WERI-Rb-1 (cell line): Measurements from ENCODE around the gene SLC6A8.
"Not testable (repeated sequence)": the region's sequence is repeated elsewhere in the genome, so short reads cannot be mapped to it uniquely, and the experiment has no call there.

Experiments
- DNase-seq: peaks from one replicate; pipeline ENCODE4 v3.0.0-alpha.2; 2020
- H3K27ac ChIP-seq: fragments of 250-450 bp; sonication (Bioruptor Pico); 2 replicates; pipeline ENCODE4 v1.5.1; 2020; ENCODE audit warnings: mild to moderate bottlenecking, moderate library complexity
- H3K27me3 ChIP-seq: fragments of 250-450 bp; sonication (Bioruptor Pico); 2 replicates; pipeline ENCODE4 v1.5.1; 2021; ENCODE audit warnings: mild to moderate bottlenecking, low read depth, moderate library complexity; ENCODE audit not compliant: insufficient read depth, severe bottlenecking
- H3K36me3 ChIP-seq: fragments of 250-450 bp; sonication (Bioruptor Pico); 2 replicates; pipeline ENCODE4 v1.5.1; 2020; ENCODE audit warnings: mild to moderate bottlenecking, moderate library complexity
- H3K4me3 ChIP-seq: 2 replicates; pipeline ENCODE4 v1.5.1; 2011; ENCODE audit warnings: low read depth, mild to moderate bottlenecking, control low read depth, low read length
- H3K9me3 ChIP-seq: fragments of 250-450 bp; sonication (Bioruptor Pico); 2 replicates; pipeline ENCODE4 v1.5.1; 2021; ENCODE audit warnings: mild to moderate bottlenecking, moderate library complexity; ENCODE audit not compliant: severe bottlenecking
- TF ChIP-seq, protein P1 (sequence below): IDR thresholded peaks from 2 replicates; pipeline ENCODE4 v1.5.1; 2011; ENCODE audit warnings: low read depth, mild to moderate bottlenecking, control low read depth, inconsistent platforms, low read length

Gene SLC6A8

DNA sequence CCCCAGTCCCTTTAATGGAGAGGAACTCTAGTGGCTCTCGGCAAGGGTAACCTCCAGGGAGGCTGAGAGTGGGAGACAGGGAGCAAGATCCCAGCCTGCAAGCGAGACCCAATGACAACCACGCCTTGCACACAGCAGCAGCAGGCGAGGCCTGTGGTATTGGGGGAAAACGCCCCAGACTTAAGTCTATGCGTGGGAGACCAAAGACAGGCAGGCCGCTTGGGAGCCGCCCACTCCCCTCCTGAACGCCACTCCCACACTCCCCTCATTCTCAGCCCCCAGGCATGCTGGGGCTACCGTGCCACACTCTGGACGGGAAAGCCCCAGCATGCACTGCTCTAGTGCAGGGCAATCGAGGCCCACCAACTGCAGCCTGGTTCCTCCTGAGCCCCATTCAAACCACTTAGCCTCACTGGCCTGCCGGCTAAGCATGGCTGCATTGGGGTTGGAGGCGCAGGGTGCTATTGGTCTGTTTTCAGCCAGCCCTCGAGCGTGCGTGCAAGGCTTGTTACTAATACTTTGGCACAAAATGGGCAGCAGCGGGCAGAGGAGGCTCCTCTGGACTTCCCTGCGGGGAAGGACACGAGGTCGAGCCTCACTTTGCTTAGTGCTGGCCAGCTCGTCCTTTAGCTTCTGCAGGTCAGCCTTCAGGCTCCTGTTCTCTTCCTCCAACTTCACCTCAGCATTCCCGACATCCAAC, 14.8 kb downstream of the SLC6A8 start:
- H3K9me3 ChIP-seq = no peaks in the 10 kb centered on the region
- no peak for DNase-seq
- no peak overlapping the region for H3K27ac ChIP-seq
- peaks cover 26% of the 10 kb centered on the region for H3K36me3 ChIP-seq
- no peak overlapping the region for H3K4me3 ChIP-seq
- TF ChIP-seq, protein P1, sequence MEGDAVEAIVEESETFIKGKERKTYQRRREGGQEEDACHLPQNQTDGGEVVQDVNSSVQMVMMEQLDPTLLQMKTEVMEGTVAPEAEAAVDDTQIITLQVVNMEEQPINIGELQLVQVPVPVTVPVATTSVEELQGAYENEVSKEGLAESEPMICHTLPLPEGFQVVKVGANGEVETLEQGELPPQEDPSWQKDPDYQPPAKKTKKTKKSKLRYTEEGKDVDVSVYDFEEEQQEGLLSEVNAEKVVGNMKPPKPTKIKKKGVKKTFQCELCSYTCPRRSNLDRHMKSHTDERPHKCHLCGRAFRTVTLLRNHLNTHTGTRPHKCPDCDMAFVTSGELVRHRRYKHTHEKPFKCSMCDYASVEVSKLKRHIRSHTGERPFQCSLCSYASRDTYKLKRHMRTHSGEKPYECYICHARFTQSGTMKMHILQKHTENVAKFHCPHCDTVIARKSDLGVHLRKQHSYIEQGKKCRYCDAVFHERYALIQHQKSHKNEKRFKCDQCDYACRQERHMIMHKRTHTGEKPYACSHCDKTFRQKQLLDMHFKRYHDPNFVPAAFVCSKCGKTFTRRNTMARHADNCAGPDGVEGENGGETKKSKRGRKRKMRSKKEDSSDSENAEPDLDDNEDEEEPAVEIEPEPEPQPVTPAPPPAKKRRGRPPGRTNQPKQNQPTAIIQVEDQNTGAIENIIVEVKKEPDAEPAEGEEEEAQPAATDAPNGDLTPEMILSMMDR = no peak
- H3K27me3 ChIP-seq = no peaks in the 10 kb centered on the region

DNA sequence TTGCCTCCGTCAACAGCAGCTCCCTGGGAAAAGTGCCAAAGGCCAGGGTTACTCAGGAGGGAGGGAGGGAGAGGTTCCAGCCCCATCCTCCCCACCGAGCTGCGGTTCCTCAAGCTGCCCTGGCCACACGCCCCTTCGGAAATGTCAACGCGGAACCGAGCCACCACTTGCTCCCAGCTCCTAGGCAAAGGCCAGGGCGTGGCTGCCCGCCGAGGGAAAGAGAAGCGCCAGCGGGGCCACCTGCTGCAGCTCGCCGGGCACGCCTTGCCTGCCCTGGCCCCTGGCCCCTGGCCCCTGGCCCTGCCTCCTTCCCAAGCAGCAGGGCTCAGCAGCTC, 15.3 kb downstream of the SLC6A8 start:
- Histone ChIP-seq H3K9me3 (no peaks in the 10 kb centered on the region), H3K27ac (no peak overlapping the region), H3K27me3 (no peaks in the 10 kb centered on the region), H3K4me3 (no peak overlapping the region), H3K36me3 (peaks cover 29% of the 10 kb centered on the region)
- TF ChIP-seq, protein P1 = no peak
- no peak for DNase-seq

DNA sequence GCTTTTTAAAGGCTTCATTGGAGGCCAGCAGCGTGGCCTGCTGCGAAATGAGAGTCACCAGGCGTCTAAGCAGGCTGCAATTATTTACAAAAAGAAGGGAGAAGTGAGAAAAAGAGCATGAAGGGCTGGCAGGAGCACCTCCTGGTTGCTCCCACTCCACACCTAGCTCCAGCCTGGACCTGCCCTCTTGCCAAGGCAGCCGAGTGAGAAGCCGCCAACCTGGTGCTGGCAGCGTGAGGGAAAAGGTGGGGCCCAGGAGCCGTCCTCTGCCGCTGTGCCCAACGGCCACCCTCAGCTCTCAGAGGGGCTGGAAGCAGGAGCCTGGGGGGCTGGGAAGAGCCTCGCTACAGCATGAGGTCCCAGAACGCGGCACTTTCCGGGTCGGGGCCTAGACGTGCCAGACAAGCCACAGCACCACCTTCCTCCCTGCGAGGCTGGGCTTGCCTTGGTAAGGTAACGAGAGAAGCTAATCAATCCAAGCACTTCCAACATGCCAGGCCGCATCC, 16.3 kb downstream of the SLC6A8 start:
- DNase-seq = no peak
- Histone ChIP-seq H3K36me3 (peaks cover 29% of the 10 kb centered on the region), H3K27ac (no peak overlapping the region), H3K9me3 (no peaks in the 10 kb centered on the region), H3K4me3 (no peak overlapping the region), H3K27me3 (no peaks in the 10 kb centered on the region)
- TF ChIP-seq, protein P1 = no peak

DNA sequence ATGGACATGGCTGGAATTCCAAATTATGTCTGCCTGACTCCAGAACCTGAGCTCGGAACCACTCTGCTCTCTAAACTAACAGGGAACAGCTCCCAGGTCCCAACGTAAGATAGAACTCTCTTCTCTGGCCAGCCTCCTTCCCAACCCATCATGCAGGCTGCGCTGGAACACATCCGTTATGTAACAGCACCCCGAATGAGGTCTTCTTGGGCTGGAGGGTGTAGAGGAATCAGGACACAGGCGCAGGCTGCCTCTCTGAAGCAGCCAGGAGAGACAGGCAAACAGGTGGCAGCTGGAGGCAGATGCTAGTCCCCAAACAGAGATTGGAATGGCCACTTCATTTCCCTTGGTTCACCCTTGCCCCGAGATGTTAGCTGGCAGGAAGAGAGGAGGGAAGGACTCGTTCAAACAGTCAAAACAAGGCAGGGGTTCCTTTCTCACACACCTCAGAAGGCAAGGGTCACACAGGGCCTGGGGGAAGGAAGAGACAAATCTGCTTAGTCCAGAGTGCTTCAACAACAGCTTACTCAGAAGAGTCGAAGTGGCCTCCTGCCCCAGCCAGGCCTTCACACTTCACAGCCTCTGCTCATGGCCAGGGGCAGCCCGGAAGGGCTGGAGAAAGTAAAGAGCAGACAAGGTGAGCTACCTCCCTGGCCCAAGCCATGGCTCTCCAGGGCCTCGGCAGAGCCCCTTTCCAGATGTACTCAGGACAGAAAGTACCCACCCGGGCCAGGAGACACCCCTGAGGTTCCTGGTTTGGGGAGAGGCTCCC, 17.1 kb downstream of the SLC6A8 start:
- H3K27ac ChIP-seq, H3K4me3 ChIP-seq, DNase-seq, H3K9me3 ChIP-seq, H3K27me3 ChIP-seq: not testable (repeated sequence)
- peaks cover 29% of the 10 kb centered on the region for H3K36me3 ChIP-seq

DNA sequence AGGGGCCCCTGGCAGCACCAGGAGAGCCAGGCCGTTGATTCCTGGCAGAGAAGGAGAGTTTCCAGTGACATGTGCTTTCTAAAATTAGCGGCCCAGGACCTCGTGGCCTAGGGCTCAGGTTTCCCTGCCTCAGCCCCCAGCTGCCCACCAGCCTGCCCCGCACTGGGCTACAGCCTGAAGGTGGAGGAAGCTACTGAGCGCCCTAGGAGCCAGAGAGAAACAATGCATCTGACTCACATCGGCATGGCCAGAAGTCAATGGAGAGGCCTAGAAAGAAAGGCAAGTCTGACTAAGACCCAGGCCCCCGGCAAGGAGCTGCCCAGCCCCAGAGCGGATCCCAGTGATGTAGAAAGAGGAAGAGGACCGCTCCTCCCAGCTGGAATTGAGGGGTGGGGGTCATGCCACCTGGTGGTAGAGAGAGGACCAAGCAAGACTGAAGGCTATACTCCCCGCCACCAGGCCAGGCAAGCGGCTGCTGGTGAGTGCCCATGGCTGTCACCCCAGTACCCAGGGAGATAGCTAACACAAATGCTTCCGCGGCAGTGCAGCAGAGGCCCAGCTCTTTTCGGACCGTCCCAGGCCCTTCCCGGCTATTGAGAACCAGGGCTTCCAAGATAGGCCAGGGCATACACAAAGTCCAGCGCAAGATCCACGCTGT, 17.8 kb downstream of the SLC6A8 start:
- H3K4me3 ChIP-seq, DNase-seq, H3K9me3 ChIP-seq, H3K27me3 ChIP-seq, H3K27ac ChIP-seq: not testable (repeated sequence)
- H3K36me3 ChIP-seq = peaks cover 27% of the 10 kb centered on the region
- TF ChIP-seq, protein P1 = peak; percentile 42

DNA sequence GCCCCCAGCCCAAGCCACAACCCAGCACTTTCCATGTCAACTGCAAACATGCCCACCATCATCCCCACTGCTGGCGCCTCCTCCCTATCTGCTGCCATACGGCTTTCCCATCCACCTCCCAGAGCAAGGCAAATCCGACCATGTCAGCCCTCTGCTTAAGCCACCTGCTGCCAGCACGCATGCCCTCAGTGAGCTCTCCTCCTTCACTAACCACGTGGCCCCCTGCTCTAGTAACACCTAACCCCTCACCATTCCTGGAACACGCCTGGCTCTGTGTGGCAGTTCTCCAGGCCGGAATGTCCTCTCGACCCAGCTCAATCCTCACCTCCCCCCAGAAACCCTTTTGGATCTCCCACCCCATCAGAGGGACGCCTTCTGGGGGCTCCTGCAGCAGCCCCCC, 19.1 kb downstream of the SLC6A8 start:
- Histone ChIP-seq H3K27me3 (no peaks in the 10 kb centered on the region), H3K4me3 (no peak overlapping the region), H3K27ac (no peak overlapping the region), H3K9me3 (no peaks in the 10 kb centered on the region), H3K36me3 (peaks cover 30% of the 10 kb centered on the region)
- no peak for DNase-seq
- TF ChIP-seq, protein P1 = no peak
